Subcutaneous adipose tissue (tissue), 4 donors: Measurements from ENCODE around the gene ABCD1. TPM values are rescaled to one million over a fixed set of nuclear protein-coding genes. Genes with fewer than 3 reads are reported as not detected.

Experiments used
- total RNA-seq, 4 donors: library from RNA; depleted of rRNA; stranded (reverse); fragments of >200 nt; gene quantifications; one replicate each; pipeline ENCODE4 v1.1.0, GENCODE V29; 2016
- TF ChIP-seq, protein P1 (sequence below): fragments of 450-650 bp; IDR thresholded peaks from one replicate; pipeline ENCODE4 v1.5.1; 2016; ENCODE audit warnings: low read depth, mild to moderate bottlenecking, control low read depth, antibody characterized with exemption, moderate library complexity

The ABCD1 gene
- total RNA-seq, 4 donors from 2014 or later = 12.4 to 83.8 (median 28.1) TPM

DNA sequence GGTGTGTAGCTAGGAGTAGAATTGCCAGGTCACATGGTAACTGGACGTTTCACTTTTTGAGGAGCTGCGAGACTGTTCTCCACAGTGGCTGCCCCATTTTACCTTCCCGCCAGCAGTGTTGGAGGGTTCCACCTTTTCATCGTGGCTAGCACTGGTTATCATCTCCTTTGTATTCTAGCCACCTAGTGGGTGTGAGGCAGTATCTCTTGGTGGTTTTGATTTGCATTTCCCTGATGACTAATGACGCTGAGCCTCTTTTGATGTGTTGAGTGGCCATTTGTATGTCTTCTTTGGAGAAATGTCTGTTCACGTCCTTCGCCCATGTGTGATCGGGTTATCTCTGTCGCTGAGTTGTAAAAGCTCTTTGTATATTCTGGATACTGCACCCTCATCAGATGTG, 10.6 kb downstream of the ABCD1 start:
- TF ChIP-seq, protein P1, sequence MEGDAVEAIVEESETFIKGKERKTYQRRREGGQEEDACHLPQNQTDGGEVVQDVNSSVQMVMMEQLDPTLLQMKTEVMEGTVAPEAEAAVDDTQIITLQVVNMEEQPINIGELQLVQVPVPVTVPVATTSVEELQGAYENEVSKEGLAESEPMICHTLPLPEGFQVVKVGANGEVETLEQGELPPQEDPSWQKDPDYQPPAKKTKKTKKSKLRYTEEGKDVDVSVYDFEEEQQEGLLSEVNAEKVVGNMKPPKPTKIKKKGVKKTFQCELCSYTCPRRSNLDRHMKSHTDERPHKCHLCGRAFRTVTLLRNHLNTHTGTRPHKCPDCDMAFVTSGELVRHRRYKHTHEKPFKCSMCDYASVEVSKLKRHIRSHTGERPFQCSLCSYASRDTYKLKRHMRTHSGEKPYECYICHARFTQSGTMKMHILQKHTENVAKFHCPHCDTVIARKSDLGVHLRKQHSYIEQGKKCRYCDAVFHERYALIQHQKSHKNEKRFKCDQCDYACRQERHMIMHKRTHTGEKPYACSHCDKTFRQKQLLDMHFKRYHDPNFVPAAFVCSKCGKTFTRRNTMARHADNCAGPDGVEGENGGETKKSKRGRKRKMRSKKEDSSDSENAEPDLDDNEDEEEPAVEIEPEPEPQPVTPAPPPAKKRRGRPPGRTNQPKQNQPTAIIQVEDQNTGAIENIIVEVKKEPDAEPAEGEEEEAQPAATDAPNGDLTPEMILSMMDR = no peak

DNA sequence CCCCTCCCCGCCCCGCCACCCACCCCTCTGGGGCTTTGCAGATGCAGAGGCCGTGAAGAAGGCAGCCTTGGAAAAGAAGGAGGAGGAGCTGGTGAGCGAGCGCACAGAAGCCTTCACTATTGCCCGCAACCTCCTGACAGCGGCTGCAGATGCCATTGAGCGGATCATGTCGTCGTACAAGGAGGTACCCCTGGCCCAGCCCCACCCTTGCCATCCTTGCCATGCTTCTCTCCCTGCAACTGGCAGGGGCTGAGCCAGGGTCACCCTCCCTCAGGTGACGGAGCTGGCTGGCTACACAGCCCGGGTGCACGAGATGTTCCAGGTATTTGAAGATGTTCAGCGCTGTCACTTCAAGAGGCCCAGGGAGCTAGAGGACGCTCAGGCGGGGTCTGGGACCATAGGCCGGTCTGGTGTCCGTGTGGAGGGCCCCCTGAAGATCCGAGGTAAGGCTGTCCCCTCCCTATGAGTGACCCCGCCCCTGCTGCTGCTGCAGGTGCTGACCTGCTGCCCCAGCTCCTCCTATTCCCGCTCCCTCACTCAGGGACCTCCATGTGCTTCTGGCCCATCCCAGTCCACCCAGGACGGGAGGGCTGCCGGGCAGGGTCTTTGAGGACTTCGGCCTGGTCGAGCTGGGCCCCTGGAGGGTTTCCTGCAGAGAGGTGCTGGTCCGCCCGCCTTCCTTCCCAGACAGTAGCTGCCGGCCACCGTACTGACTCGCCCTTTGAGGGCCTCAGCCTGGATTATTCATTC, 11.6 kb downstream of the ABCD1 start:
- TF ChIP-seq, protein P1 = no peak

DNA sequence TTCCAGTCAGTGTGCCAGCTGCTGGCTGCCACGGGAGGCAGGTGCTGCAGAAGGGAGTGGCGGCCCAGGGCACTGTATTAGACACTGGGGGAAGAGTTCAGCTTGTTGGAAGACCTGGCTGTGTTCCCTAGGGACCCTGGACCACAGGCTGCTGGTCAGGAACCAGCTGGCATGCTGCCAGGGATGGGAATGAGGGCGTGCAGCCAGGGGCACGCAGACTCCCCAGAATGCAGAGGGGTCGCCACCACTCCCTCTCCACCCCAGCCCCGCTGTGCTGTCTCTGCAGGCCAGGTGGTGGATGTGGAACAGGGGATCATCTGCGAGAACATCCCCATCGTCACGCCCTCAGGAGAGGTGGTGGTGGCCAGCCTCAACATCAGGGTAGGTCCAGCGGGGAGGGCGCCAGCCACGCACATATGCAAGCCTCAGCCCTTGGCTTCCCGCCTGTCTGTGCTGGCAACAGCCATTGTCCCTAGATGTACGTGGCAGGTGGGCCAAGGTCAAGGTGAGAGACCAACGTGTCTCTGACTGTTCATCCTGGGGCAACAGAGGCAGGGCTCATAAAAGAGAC, 12.3 kb downstream of the ABCD1 start:
- TF ChIP-seq, protein P1 = no peak

DNA sequence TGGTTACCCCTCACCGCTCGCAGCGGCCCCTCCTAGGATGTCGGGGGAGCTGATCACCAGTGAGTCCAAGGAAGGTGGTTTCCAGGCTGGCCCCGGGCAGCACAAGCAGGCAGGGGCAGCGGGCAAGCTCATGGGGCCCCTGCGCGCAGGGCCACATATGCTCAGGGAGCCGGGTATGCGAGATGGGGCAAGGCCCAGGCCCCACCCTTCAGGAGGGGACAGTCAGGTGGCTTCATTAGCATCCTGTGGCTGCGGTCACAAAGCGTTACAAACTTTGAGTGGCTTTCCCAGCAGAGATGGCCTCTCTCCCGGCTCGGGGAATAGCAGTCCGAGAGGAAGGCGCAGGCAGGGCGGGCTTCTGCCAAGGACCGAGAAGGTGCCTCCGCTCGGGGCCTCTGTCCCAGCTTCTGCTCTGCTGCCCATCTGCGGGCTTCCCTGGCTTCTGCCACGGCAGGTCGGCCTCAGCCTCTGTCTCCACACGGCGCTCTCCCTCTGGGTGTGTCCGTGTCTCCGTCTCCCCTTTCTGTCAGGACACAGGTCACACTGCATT, 13.5 kb downstream of the ABCD1 start:
- TF ChIP-seq, protein P1 = no peak

DNA sequence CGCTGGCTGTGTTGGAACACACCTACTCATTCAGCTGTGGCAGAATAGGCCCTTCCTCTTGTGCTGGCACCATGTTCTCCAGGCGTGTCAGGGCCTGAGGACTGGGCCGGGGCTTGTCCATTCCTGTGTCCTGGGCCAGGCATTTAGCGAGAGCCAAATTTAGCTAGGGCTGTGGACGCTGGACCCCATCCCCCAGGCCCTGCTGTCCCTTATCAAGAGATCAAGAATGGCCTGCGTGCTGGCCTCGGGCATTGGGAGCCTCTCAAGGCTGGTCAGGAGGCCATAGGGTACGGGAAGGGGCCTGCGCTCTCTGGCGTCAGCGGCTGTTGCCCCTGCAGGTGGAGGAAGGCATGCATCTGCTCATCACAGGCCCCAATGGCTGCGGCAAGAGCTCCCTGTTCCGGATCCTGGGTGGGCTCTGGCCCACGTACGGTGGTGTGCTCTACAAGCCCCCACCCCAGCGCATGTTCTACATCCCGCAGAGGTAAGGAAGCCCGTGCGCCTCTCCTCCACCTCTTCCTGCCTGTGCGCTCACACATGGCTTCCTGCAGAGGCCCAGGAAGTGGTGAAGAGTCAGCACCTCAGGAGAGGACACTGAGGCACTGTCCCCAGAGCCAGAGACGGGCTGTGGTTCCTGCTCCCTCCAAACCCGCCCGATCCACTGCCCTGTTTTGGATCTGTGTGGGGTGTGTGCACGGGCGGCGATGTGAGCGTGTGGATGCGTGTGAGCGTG, 15.3 kb downstream of the ABCD1 start:
- TF ChIP-seq, protein P1 = no peak

DNA sequence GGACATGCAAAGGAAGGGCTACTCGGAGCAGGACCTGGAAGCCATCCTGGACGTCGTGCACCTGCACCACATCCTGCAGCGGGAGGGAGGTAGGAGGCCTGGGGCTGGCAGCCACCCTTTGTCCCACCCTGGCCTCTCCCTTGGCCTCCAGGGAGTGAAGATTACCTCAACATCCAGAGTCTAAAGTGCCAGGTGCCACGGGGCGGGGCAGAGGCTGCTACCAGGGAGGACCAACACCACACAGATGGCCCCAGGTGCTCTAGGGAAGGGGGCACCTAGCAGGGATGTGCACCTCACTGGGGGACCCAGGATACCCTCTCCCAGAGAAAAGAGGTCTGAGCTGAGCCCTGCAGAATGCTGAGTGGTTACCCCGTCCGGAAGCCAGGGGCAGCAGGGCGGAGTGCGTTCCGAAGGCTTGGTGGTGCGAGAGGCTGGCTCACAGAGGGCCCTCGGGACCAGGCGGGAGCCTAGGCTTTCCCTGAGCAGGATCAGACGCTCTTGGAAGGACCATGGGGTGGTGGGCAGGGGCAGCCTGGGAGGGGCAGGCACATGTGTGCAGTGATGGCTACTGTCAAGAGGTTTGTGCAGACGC, 16.1 kb downstream of the ABCD1 start:
- TF ChIP-seq, protein P1 = no peak
